Mesendoderm (in vitro differentiated cells): ENCODE data around the gene BANF2.
"Not testable (repeated sequence)": the region's sequence is repeated elsewhere in the genome, so short reads cannot be mapped to it uniquely, and the experiment has no call there.

Experiments
- DNase-seq: peaks from one replicate; pipeline ENCODE4 v3.0.0; 2013
- H2AK5ac ChIP-seq: 2 replicates; pipeline ENCODE4 v1.6.1; 2013; ENCODE audit warnings: low read length, inconsistent platforms
- H2BK120ac ChIP-seq: 2 replicates; pipeline ENCODE4 v1.6.1; 2013; ENCODE audit warnings: low read depth, mild to moderate bottlenecking, low read length, moderate library complexity, mixed read lengths
- H2BK15ac ChIP-seq: replicated peaks from 2 replicates; pipeline ENCODE4 v1.6.1; 2013; ENCODE audit warnings: low read depth, mild to moderate bottlenecking, moderate library complexity
- H2BK5ac ChIP-seq: 2 replicates; pipeline ENCODE4 v1.6.1; 2013; ENCODE audit warnings: low read length, inconsistent platforms
- H3K18ac ChIP-seq: 2 replicates; pipeline ENCODE4 v1.6.1; 2013; ENCODE audit warnings: mild to moderate bottlenecking, low read length, mixed read lengths
- H3K23ac ChIP-seq: one replicate; pipeline ENCODE4 v1.6.1; 2013; ENCODE audit warnings: low read length
- H3K27ac ChIP-seq: 2 replicates; pipeline ENCODE4 v1.5.1; 2013; ENCODE audit warnings: low read depth, mild to moderate bottlenecking, inconsistent platforms, low read length, moderate library complexity
- H3K27me3 ChIP-seq: 2 replicates; pipeline ENCODE4 v1.6.1; 2013; ENCODE audit warnings: low read length, control low read depth, mild to moderate bottlenecking, inconsistent platforms; ENCODE audit not compliant: insufficient read depth, poor library complexity
- H3K36me3 ChIP-seq: 2 replicates; pipeline ENCODE4 v1.6.1; 2013; ENCODE audit warnings: low read length, inconsistent platforms; ENCODE audit not compliant: control insufficient read depth, insufficient read depth
- H3K4ac ChIP-seq: one replicate; pipeline ENCODE4 v1.6.1; 2013; ENCODE audit warnings: low read depth, mild to moderate bottlenecking, low read length, moderate library complexity
- H3K4me1 ChIP-seq: 2 replicates; pipeline ENCODE4 v1.6.1; 2013; ENCODE audit warnings: low read depth, low read length, inconsistent platforms; ENCODE audit not compliant: control insufficient read depth
- H3K4me2 ChIP-seq: 2 replicates; pipeline ENCODE4 v1.6.1; 2013; ENCODE audit warnings: low read length
- H3K4me3 ChIP-seq: 2 replicates; pipeline ENCODE4 v1.5.1; 2013; ENCODE audit warnings: mild to moderate bottlenecking, low read length
- H3K56ac ChIP-seq: one replicate; pipeline ENCODE4 v1.6.1; 2013; ENCODE audit warnings: low read length
- H3K79me1 ChIP-seq: 2 replicates; pipeline ENCODE4 v1.6.1; 2013; ENCODE audit warnings: low read length, inconsistent platforms
- H3K79me2 ChIP-seq: 2 replicates; pipeline ENCODE4 v1.6.1; 2013; ENCODE audit warnings: mild to moderate bottlenecking, low read length; ENCODE audit not compliant: control insufficient read depth, insufficient read depth
- H3K9ac ChIP-seq: 2 replicates; pipeline ENCODE4 v1.6.1; 2013; ENCODE audit warnings: low read length, inconsistent platforms
- H4K5ac ChIP-seq: one replicate; pipeline ENCODE4 v1.6.1; 2013; ENCODE audit warnings: low read length
- H4K8ac ChIP-seq: one replicate; pipeline ENCODE4 v1.6.1; 2013; ENCODE audit warnings: low read depth, mild to moderate bottlenecking, control low read depth, low read length, moderate library complexity
- WGBS: extraction: QIAGEN DNeasy Blood & Tissue Kit; methylation state at CpG from one replicate; pipeline ENCODE4 v1.1.7; 2013; ENCODE audit warnings: low lambda C conversion rate, missing lambda C conversion rate; ENCODE audit not compliant: insufficient coverage; ENCODE audit errors: extremely low coverage; 5-methylcytosine and 5-hydroxymethylcytosine counted together

The BANF2 gene

DNA sequence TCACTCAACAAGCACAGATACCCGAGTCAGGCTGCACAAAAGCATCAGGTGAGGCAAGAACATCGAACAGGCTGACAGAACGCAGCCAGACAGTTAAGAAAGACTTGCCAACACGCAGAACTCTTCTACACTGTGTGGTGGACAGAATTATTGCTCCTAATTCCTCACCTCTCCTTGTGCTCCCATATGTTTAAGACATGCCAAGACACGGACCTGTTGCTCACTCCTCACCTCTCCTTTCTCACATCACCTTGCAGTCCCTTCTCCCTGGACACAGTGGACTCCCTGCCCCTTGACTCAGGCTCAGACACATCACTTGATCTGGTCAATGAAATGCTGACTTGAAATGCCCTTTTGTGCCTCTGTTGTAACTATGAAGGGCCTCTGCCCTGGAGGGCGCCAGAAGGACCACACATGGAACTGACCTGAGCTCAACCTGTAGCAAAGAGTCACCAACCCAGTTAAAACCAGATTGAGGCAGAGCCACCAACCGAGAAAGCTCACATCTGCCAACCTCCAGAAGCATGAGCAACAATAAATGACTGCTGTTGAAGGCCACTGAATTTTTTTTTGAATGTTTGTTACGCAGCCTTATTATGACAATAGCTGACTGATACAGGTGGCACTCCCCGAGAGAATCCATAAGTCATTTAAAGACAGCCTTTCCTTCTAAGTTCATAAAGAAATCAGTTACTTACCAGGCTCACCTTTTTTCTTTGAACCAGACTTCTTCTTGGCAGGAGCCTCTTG lies 41.7 kb upstream of the BANF2 start:
- peaks cover 6% of the 10 kb centered on the region for H3K36me3 ChIP-seq
- no CpG with 5 or more reads among the region's 9 CpGs for WGBS

GRCh38 chr20:17658648-17658993 lies 41.1 kb upstream of the BANF2 start:
- no peak overlapping the region for H3K4ac ChIP-seq
- H3K79me1 ChIP-seq = peaks cover 28% of the 10 kb centered on the region
- DNase-seq = no peak
- H3K56ac ChIP-seq = no peak overlapping the region
- H3K9ac ChIP-seq = no peak overlapping the region
- H3K23ac ChIP-seq = no peak overlapping the region
- WGBS = no CpG with 5 or more reads among the region's 2 CpGs
- no peak overlapping the region for H2AK5ac ChIP-seq
- H3K4me3 ChIP-seq = no peak overlapping the region
- H2BK5ac ChIP-seq = no peak overlapping the region
- peaks cover 68% of the 10 kb centered on the region for H3K79me2 ChIP-seq
- no peaks in the 10 kb centered on the region for H3K27me3 ChIP-seq
- no peak overlapping the region for H4K5ac ChIP-seq
- H3K4me1 ChIP-seq = peaks cover 8% of the 10 kb centered on the region
- H4K8ac ChIP-seq = no peak overlapping the region
- no peak overlapping the region for H3K18ac ChIP-seq
- H2BK15ac ChIP-seq = no peak overlapping the region
- no peak overlapping the region for H3K27ac ChIP-seq
- no peak overlapping the region for H2BK120ac ChIP-seq
- no peak overlapping the region for H3K4me2 ChIP-seq
- peaks cover 6% of the 10 kb centered on the region for H3K36me3 ChIP-seq

More for the DNA sequence above, 41.7 kb upstream of the BANF2 start:
- Histone ChIP-seq H2BK120ac (no peak overlapping the region), H3K27ac (no peak overlapping the region), H2BK15ac (no peak overlapping the region), H3K9ac (no peak overlapping the region), H4K8ac (no peak overlapping the region), H4K5ac (no peak overlapping the region), H3K79me1 (peaks cover 29% of the 10 kb centered on the region), H3K56ac (no peak overlapping the region), H3K4me2 (no peak overlapping the region), H3K27me3 (no peaks in the 10 kb centered on the region), H3K79me2 (peaks cover 67% of the 10 kb centered on the region), H3K4me3 (no peak overlapping the region), H3K4me1 (peaks cover 6% of the 10 kb centered on the region), H3K4ac (no peak overlapping the region), H2AK5ac (no peak overlapping the region), H3K18ac (no peak overlapping the region), H3K23ac (no peak overlapping the region), H2BK5ac (no peak overlapping the region)
- no peak for DNase-seq

- not testable (repeated sequence) for H4K8ac ChIP-seq, H3K4me3 ChIP-seq, H2AK5ac ChIP-seq, DNase-seq, H2BK15ac ChIP-seq, H3K56ac ChIP-seq, H3K9ac ChIP-seq, H3K27ac ChIP-seq, H3K36me3 ChIP-seq, H3K23ac ChIP-seq, H2BK120ac ChIP-seq, H3K27me3 ChIP-seq, H3K4me2 ChIP-seq, H2BK5ac ChIP-seq, H4K5ac ChIP-seq, H3K4ac ChIP-seq, H3K18ac ChIP-seq
- Histone ChIP-seq H3K79me1 (peaks cover 28% of the 10 kb centered on the region), H3K4me1 (peaks cover 13% of the 10 kb centered on the region), H3K79me2 (peaks cover 68% of the 10 kb centered on the region)
- whole genome bisulfite sequencing = no CpG with 5 or more reads among the region's 7 CpGs
These were observed 40.4 kb upstream of the BANF2 start for GRCh38 chr20:17659344-17659743.

GRCh38 chr20:17659801-17660200 lies 40.0 kb upstream of the BANF2 start:
- Histone ChIP-seq H3K56ac (no peak overlapping the region), H3K23ac (no peak overlapping the region), H3K18ac (no peak overlapping the region), H3K9ac (no peak overlapping the region), H4K8ac (no peak overlapping the region), H3K79me1 (peaks cover 25% of the 10 kb centered on the region), H3K79me2 (peaks cover 68% of the 10 kb centered on the region), H3K36me3 (peaks cover 6% of the 10 kb centered on the region), H3K27ac (no peak overlapping the region), H2AK5ac (no peak overlapping the region), H3K4ac (no peak overlapping the region), H4K5ac (no peak overlapping the region), H2BK120ac (no peak overlapping the region), H3K4me2 (no peak overlapping the region), H3K4me3 (no peak overlapping the region), H3K4me1 (peaks cover 16% of the 10 kb centered on the region), H2BK5ac (no peak overlapping the region), H3K27me3 (no peaks in the 10 kb centered on the region), H2BK15ac (no peak overlapping the region)
- no CpG with 5 or more reads among the region's 5 CpGs for WGBS
- no peak for DNase-seq

- Histone ChIP-seq H3K56ac (no peak overlapping the region), H3K4me3 (no peak overlapping the region), H4K8ac (no peak overlapping the region), H3K79me2 (peaks cover 75% of the 10 kb centered on the region), H2BK5ac (no peak overlapping the region), H3K18ac (no peak overlapping the region), H2BK15ac (no peak overlapping the region), H3K27ac (no peak overlapping the region), H3K9ac (no peak overlapping the region), H3K4ac (no peak overlapping the region), H4K5ac (no peak overlapping the region), H3K4me2 (no peak overlapping the region), H3K4me1 (peaks cover 15% of the 10 kb centered on the region), H3K79me1 (peaks cover 25% of the 10 kb centered on the region), H2BK120ac (no peak overlapping the region), H3K27me3 (no peaks in the 10 kb centered on the region), H3K23ac (no peak overlapping the region), H3K36me3 (peaks cover 6% of the 10 kb centered on the region), H2AK5ac (no peak overlapping the region)
- WGBS = no CpG with 5 or more reads among the region's 6 CpGs
- DNase-seq = no peak
These were observed 39.1 kb upstream of the BANF2 start for GRCh38 chr20:17660667-17661066.
